Body of pancreas (tissue), 2 donors: ENCODE results near the gene PCIF1. TPM values are rescaled to one million over a fixed set of nuclear protein-coding genes. Genes with fewer than 3 reads are reported as not detected.

Source experiments
- total RNA-seq, 2 donors: library from RNA; depleted of rRNA; stranded (reverse); fragments of >200 nt; gene quantifications; one replicate each; pipeline ENCODE4 v1.1.0, GENCODE V29; 2016

Gene PCIF1
- total RNA-seq, 2 donors from 2014 or later, result 20.2 to 28.7 TPM

Other genes with a start within 250 kb of the PCIF1 start
- gene WFDC13, start 232.6 kb upstream of the PCIF1 start, total RNA-seq, result not detected
- gene WFDC10B, start 229.7 kb upstream of the PCIF1 start, total RNA-seq, result not detected
- gene SPINT4, start 212.3 kb upstream of the PCIF1 start, total RNA-seq, result not detected
- gene WFDC3, start 142.8 kb upstream of the PCIF1 start, total RNA-seq, result not detected
- gene DNTTIP1, start 142.7 kb upstream of the PCIF1 start, total RNA-seq, result 10 to 100 TPM; 14.8 to 18.9 TPM
- not detected for gene UBE2C, start 122.0 kb upstream of the PCIF1 start, total RNA-seq
- not detected for gene TNNC2, start 107.4 kb upstream of the PCIF1 start, total RNA-seq
- gene SNX21, start 100.9 kb upstream of the PCIF1 start, total RNA-seq, result 10 to 100 TPM; 42.8 to 46.5 TPM
- gene ACOT8, start 77.3 kb upstream of the PCIF1 start, total RNA-seq, result 10 to 100 TPM; 36.8 to 42.8 TPM
- gene ZSWIM3, start 77.1 kb upstream of the PCIF1 start, total RNA-seq, result 1 to 10 TPM; 1.6 to 2.1 TPM
- gene ZSWIM1, start 53.5 kb upstream of the PCIF1 start, total RNA-seq, result 1 to 10 TPM; 5.2 to 7.6 TPM
- 1 to 10 TPM; 1.3 to 2.6 TPM for gene SPATA25, start 47.1 kb upstream of the PCIF1 start, total RNA-seq
- gene NEURL2, start 43.5 kb upstream of the PCIF1 start, total RNA-seq, result 1 to 10 TPM; 3.3 to 5.2 TPM
- 10 to 100 TPM; 41.0 to 43.8 TPM for gene CTSA, start 43.3 kb upstream of the PCIF1 start, total RNA-seq
- gene PLTP, start 22.5 kb upstream of the PCIF1 start, total RNA-seq, result 100 to 1,000 TPM; 109 to 198 TPM
- 10 to 100 TPM; 21.8 to 41.9 TPM for gene ZNF335, start 37.5 kb downstream of the PCIF1 start, total RNA-seq
- under 1 TPM in 1 of 2 donors, not detected in 1; 0.26 TPM for gene MMP9, start 74.2 kb downstream of the PCIF1 start, total RNA-seq
- not detected for gene SLC12A5, start 94.5 kb downstream of the PCIF1 start, total RNA-seq
- 10 to 100 TPM; 11.9 to 13.7 TPM for gene NCOA5, start 155.3 kb downstream of the PCIF1 start, total RNA-seq
- 10 to 100 TPM in 1 of 2 donors, 1 to 10 TPM in 1; 8.9 to 14.5 TPM for gene CD40, start 183.6 kb downstream of the PCIF1 start, total RNA-seq